GM13977 (cell line): ENCODE data around the gene RESF1.

ENCODE experiments used
- DNase-seq: peaks from one replicate; pipeline ENCODE4 v3.0.0; 2012; ENCODE audit warnings: low spot score
- in situ Hi-C: fragments of 300-500 bp; cut with MboI; formaldehyde crosslinking; loops from one replicate; pipeline ENCODE4 v1.12.0; 2022; ENCODE audit warnings: low sequenced_read_pairs, low pct_unique_long_range_greater_than_20kb, mixed read lengths, inconsistent platforms; ENCODE audit not compliant: unreplicated experiment
- TF ChIP-seq, protein P1 (sequence below): IDR thresholded peaks from 2 replicates; pipeline ENCODE4 v1.5.1; 2012; ENCODE audit warnings: mild to moderate bottlenecking, control low read depth; ENCODE audit not compliant: insufficient read depth; ENCODE audit errors: extremely low read depth, missing control alignments

The RESF1 gene

DNA sequence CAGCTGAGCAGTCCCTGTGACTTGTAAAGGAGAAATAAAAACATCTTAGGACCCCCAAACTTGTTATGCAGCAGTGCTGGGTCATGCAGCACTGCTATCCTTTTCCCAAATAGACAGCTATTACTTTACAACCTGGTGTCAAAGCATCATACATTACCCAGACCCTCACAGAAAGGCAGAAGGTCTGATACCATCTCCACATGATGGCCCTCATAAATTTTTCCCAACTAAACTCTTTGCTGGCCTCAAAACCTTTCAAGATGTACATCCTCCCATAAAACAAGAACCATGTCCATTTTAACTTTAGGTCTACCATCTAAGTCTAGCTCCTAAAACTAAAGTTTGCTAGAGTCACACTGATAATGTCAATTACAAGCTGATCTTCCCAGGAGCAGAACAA lies 8.7 kb upstream of the RESF1 start:
- in situ Hi-C loops: no loop called here
- no peak for DNase-seq
- TF ChIP-seq, protein P1, sequence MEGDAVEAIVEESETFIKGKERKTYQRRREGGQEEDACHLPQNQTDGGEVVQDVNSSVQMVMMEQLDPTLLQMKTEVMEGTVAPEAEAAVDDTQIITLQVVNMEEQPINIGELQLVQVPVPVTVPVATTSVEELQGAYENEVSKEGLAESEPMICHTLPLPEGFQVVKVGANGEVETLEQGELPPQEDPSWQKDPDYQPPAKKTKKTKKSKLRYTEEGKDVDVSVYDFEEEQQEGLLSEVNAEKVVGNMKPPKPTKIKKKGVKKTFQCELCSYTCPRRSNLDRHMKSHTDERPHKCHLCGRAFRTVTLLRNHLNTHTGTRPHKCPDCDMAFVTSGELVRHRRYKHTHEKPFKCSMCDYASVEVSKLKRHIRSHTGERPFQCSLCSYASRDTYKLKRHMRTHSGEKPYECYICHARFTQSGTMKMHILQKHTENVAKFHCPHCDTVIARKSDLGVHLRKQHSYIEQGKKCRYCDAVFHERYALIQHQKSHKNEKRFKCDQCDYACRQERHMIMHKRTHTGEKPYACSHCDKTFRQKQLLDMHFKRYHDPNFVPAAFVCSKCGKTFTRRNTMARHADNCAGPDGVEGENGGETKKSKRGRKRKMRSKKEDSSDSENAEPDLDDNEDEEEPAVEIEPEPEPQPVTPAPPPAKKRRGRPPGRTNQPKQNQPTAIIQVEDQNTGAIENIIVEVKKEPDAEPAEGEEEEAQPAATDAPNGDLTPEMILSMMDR: no peak

DNA sequence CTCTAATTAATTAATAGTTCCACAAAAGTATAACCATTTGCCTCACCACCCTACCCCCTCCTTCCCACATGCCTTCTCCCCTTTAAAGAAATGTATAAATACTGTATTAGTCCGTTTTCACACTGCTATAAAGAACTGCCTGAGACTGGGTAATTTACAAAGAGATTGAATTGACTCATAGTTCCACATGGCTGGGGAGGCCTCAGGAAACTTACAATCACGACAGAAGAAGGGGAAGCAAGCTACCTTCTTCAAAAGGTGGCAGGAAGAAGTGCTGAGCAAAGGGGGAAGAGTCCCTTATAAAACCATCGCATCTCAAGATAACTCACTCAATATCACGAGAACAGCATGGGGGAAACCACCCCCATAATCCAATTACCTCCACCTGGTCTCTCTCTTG lies 8.2 kb upstream of the RESF1 start:
- DNase-seq: no peak
- in situ Hi-C loops: no loop called here
- TF ChIP-seq, protein P1: no peak

DNA sequence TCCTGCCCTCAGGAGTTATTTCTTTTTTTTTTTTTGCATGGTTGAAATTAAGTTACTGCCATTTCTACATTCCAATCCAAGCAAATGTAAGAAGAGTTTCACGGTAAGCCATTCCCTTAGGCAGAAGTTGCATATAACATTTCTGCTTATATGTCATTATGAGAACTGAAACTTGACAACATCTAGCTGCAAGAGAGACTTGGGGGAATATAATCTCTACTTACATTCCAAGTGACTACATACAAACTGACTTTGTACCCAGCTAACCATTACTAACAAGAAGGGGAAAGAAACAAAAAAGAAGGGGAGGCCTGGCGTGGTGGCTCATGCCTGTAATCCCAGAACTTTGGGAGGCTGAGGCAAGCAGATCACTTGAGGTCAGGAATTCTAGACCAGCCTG lies 7.3 kb upstream of the RESF1 start:
- TF ChIP-seq, protein P1: no peak
- no peak for DNase-seq
- in situ Hi-C loops: no loop called here

DNA sequence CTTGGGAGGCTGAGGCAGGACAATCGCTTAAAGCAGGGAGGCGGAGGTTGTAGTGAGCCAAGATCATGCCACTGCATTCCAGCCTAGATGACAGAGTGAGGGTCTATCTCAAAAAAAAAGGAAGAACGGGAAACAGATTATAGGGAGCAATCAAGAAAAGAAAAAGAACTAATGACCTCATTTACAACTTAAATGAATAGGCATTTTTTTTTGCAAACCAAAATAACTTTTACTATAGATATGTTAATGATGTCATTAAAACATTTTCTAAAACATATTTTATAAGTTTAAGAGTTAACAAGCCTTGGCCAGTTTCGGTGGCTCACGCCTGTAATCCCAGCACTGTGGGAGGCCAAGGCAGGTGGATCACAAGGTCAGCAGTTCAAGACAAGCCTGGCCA lies 6.8 kb upstream of the RESF1 start:
- no peak for DNase-seq
- TF ChIP-seq, protein P1: no peak
- in situ Hi-C loops: no loop called here

DNA sequence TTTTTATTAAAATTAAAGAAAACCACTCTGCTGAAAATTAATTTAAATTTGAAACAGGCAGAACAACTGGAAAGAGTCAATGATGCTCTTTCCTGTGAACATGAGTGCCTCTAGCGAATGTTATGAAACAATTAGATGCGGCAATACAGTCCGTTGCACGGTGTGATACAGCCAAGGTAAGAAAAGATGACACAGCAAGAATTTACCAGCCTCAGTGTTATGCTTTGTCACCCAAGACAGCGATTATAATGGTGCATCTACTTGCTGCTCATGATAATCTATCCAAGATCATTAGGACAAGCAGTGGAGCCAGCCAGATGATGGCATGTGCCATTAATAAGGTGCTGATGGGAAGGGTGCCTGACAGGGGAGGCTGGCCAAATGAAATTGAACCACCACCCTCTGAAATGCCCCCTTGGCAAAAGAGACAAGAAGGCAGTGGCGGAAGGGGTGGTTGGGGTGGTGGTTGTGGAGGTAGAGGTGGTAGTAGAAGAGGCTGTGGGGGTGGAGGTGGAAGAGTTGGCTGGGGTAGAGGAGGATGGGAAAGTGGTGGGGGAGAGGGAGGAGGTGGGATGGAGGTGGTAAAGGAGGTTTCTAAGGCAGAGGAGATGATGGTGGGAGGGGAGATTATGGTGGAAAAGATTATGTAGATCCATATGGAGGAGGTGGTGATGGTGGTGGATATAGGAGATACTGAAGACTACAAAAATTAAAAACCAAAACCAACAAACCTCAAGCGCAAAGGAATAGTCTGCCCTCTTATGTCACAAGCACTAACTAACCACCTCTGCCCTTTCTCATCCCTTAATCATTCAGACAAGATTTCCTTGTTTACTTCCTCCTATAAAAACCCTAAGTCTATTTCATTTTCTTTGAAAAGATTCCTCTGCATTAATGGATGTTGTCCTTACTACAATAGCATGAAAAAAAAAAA lies 4.0 kb upstream of the RESF1 start:
- TF ChIP-seq, protein P1: no peak
- DNase-seq: no peak
- in situ Hi-C loops: no loop called here

DNA sequence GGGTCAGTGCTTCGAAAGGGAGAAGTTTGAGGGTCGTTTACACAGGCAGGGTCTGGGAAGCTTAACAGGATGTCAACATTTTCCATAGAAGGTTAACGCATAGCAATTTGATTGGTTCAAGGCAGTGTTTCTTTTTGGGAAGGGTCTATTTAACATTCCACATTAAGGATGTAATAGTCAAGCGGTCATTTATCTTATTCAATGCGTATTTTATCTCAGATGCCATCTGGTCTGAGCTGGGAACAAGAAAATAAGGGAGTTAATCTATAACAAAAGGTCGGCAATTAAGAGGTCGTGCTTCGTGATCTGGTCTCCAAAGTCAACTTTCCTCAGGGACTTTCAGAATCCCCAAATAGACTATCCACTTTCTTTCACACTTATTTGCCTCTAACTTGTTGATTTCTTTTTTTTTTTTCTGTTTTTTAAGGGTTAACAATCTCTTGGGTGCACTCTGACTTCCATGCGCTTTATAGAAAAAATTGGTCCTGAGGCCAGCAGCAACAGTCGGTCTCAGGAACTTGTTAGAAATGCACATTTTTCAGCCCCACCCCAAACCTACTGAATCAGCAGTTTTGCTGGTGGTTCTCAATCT lies 550 bp upstream of the RESF1 start:
- in situ Hi-C loops: no loop called here
- TF ChIP-seq, protein P1: no peak
- DNase-seq: no peak
